ENCODE results near the gene EXOC6B.

EXOC6B gene

GRCh38 chr2:72414137-72414760 lies 411.6 kb downstream of the EXOC6B start:
- no peak for TF ChIP-seq CTCF (IDR thresholded peaks at IDR 0.05; ENCODE audit: insufficient read depth, low read depth, low read length, missing control alignments)
- DNase-seq (ENCODE audit: low read depth), result no peak

GRCh38 chr2:72413716-72414115 lies 412.1 kb downstream of the EXOC6B start:
- no peak overlapping the region for H3K4me3 ChIP-seq (ENCODE audit: low read depth, low read length)
- TF ChIP-seq CTCF (IDR thresholded peaks at IDR 0.05; ENCODE audit: insufficient read depth, low read depth, low read length, missing control alignments), result no peak
- DNase-seq (ENCODE audit: low read depth), result no peak

More at GRCh38 chr2:72414137-72414760, 411.6 kb downstream of the EXOC6B start:
- H3K4me3 ChIP-seq (ENCODE audit: low read depth, low read length), result no peak overlapping the region

DNA sequence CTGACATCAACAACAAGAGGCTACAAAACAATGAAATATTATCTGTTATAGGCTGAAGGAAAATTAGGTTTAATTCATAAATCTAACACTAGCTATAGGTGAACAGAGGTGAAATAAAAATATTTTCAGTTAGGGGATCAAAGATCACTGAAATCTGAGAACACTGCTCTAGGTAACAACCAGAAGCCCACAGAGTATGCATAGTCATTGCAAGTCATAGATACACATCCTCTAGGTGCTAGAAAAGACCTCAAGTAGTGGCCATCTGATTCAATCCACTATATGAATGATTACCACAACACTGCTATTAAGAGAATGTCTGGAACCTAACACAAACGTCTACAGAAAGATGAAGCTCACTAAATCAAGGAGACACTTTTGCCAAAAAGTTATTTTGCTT lies 413.6 kb downstream of the EXOC6B start:
- no peak for TF ChIP-seq CTCF (IDR thresholded peaks at IDR 0.05; ENCODE audit: insufficient read depth, low read depth, low read length, missing control alignments)
- no peak overlapping the region for H3K4me3 ChIP-seq (ENCODE audit: low read depth, low read length)
- no peak for DNase-seq (ENCODE audit: low read depth)

- H3K4me3 ChIP-seq (ENCODE audit: low read depth, low read length), result no peak overlapping the region
These were observed 426.0 kb downstream of the EXOC6B start for GRCh38 chr2:72399879-72400278.

DNA sequence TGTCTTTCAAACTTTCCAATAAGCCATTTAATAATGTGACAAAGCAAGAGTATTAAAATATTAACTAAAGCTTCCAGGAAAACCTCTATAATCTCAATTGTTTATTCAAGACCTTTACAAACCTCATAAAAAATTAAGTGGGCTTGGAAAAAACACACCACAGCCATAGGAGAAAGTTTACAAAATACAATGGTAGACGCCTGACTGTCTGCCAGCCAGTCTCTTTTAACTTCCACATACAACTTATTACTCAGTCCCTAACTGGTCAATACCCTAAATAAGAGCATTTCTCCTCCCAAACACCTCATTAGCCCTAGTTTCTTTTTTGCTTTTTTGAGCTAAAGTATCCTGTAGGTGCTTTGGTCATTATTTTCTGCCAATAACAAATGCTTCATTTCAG lies 430.7 kb downstream of the EXOC6B start:
- no peak for TF ChIP-seq CTCF (IDR thresholded peaks at IDR 0.05; ENCODE audit: insufficient read depth, low read depth, low read length, missing control alignments)
- no peak overlapping the region for H3K4me3 ChIP-seq (ENCODE audit: low read depth, low read length)
- no peak for DNase-seq (ENCODE audit: low read depth)

More at GRCh38 chr2:72399879-72400278, 426.0 kb downstream of the EXOC6B start:
- no peak for DNase-seq (ENCODE audit: low read depth)
- TF ChIP-seq CTCF (IDR thresholded peaks at IDR 0.05; ENCODE audit: insufficient read depth, low read depth, low read length, missing control alignments), result no peak

- H3K4me3 ChIP-seq (ENCODE audit: low read depth, low read length), result no peak overlapping the region
- no peak for TF ChIP-seq CTCF (IDR thresholded peaks at IDR 0.05; ENCODE audit: insufficient read depth, low read depth, low read length, missing control alignments)
- no peak for DNase-seq (ENCODE audit: low read depth)
These were observed 431.2 kb downstream of the EXOC6B start for GRCh38 chr2:72394541-72395070.

GRCh38 chr2:72389447-72389846 lies 436.4 kb downstream of the EXOC6B start:
- no peak overlapping the region for H3K4me3 ChIP-seq (ENCODE audit: low read depth, low read length)
- DNase-seq (ENCODE audit: low read depth), result no peak
- TF ChIP-seq CTCF (IDR thresholded peaks at IDR 0.05; ENCODE audit: insufficient read depth, low read depth, low read length, missing control alignments), result no peak
